IMR-90 (cell line): ENCODE measurements around the gene GIMAP5. TPM values are rescaled to one million over a fixed set of nuclear protein-coding genes. Genes with fewer than 3 reads are reported as not detected.

Experiments used
- ATAC-seq: fragments of 200-7000 bp; cut with Tn5 transposase; 2 replicates; pipeline ENCODE4 v1.9.1; 2020; ENCODE audit warnings: low read depth, mild to moderate bottlenecking, moderate library complexity
- BruUV-seq: library from RNA; stranded (reverse); fragments of 400-500 nt; replicated peaks from 2 replicates; lab custom pipeline; 2021; lab: Mats Ljungman, UMichigan
- CTCF ChIA-PET: fragments of 300-600 bp; formaldehyde crosslinking; extraction: SDS; loops from one replicate; lab custom pipeline; 2021; ENCODE audit warnings: antibody characterized with exemption; lab: Yijun Ruan, JAX
- POLR2A ChIA-PET: fragments of 300-600 bp; sonication (Branson Sonifier 250); formaldehyde crosslinking; loops from one replicate; lab custom pipeline; 2022; ENCODE audit warnings: antibody characterized with exemption; ENCODE audit not compliant: unreplicated experiment; lab: Charles Lee
- DNase-seq: peaks from one replicate; pipeline ENCODE4 v3.0.0; 2013
- H2AFZ ChIP-seq: replicated peaks from 2 replicates; pipeline ENCODE3; 2013; ENCODE audit warnings: low read length, mild to moderate bottlenecking; ENCODE audit not compliant: poor library complexity
- H2AK5ac ChIP-seq: 2 replicates; pipeline ENCODE4 v1.6.1; 2013; ENCODE audit warnings: low read depth, low read length, inconsistent platforms
- H2AK9ac ChIP-seq: replicated peaks from 2 replicates; pipeline ENCODE3; 2013; ENCODE audit warnings: mild to moderate bottlenecking, low read depth, low read length, moderate library complexity; ENCODE audit not compliant: poor library complexity
- H2BK120ac ChIP-seq: 2 replicates; pipeline ENCODE4 v1.6.1; 2013; ENCODE audit warnings: low read depth, low read length, inconsistent platforms
- H2BK15ac ChIP-seq: 3 replicates; pipeline ENCODE4 v1.6.1; 2013; ENCODE audit warnings: low read depth, low read length, inconsistent platforms
- H2BK20ac ChIP-seq: 2 replicates; pipeline ENCODE4 v1.6.1; 2013; ENCODE audit warnings: low read depth, mild to moderate bottlenecking, inconsistent platforms, low read length, moderate library complexity
- H2BK5ac ChIP-seq: 2 replicates; pipeline ENCODE4 v1.6.1; 2013; ENCODE audit warnings: mild to moderate bottlenecking, low read depth, low read length, inconsistent platforms; ENCODE audit not compliant: poor library complexity, severe bottlenecking
- H3K14ac ChIP-seq: replicated peaks from 2 replicates; pipeline ENCODE4 v1.6.1; 2013; ENCODE audit warnings: low read depth, low read length, inconsistent platforms
- H3K18ac ChIP-seq: 2 replicates; pipeline ENCODE4 v1.6.1; 2013; ENCODE audit warnings: low read depth, low read length, control low read depth
- H3K23ac ChIP-seq: 2 replicates; pipeline ENCODE4 v1.6.1; 2013; ENCODE audit warnings: low read depth, low read length, inconsistent platforms
- H3K27ac ChIP-seq: 2 replicates; pipeline ENCODE4 v1.5.1; 2013; ENCODE audit warnings: mild to moderate bottlenecking, control low read depth, low read length; ENCODE audit not compliant: insufficient read depth
- H3K27me3 ChIP-seq: 2 replicates; pipeline ENCODE4 v1.6.1; 2013; ENCODE audit warnings: low read length; ENCODE audit not compliant: control insufficient read depth, insufficient read depth
- H3K36me3 ChIP-seq: 2 replicates; pipeline ENCODE4 v1.6.1; 2013; ENCODE audit warnings: low read length, mixed read lengths; ENCODE audit not compliant: control insufficient read depth, insufficient read depth
- H3K4ac ChIP-seq: 2 replicates; pipeline ENCODE4 v1.6.1; 2013; ENCODE audit warnings: low read depth, low read length, inconsistent platforms
- H3K4me1 ChIP-seq: 2 replicates; pipeline ENCODE4 v1.6.1; 2013; ENCODE audit warnings: low read length, mixed read lengths; ENCODE audit not compliant: control insufficient read depth, insufficient read depth
- H3K4me2 ChIP-seq: 2 replicates; pipeline ENCODE4 v1.6.1; 2013; ENCODE audit warnings: low read depth, mild to moderate bottlenecking, control low read depth, low read length, moderate library complexity
- H3K4me3 ChIP-seq: 2 replicates; pipeline ENCODE4 v1.5.1; 2013; ENCODE audit warnings: low read depth, mild to moderate bottlenecking, control low read depth, low read length, moderate library complexity; ENCODE audit not compliant: insufficient read depth
- H3K56ac ChIP-seq: 2 replicates; pipeline ENCODE4 v1.6.1; 2013; ENCODE audit warnings: low read length, inconsistent platforms; ENCODE audit not compliant: insufficient read depth; ENCODE audit errors: extremely low read depth
- H3K79me1 ChIP-seq, 2 experiments: 2 replicates each; pipeline ENCODE4 v1.6.1; 2013; ENCODE audit warnings: low read length in 2 of 2, inconsistent platforms in 1 of 2, low read depth in 1 of 2
- H3K9ac ChIP-seq: 2 replicates; pipeline ENCODE4 v1.6.1; 2013; ENCODE audit warnings: low read depth, low read length, control low read depth
- H3K9me1 ChIP-seq: 2 replicates; pipeline ENCODE4 v1.6.1; 2013; ENCODE audit warnings: low read length, inconsistent platforms; ENCODE audit not compliant: insufficient read depth
- H3K9me3 ChIP-seq: 2 replicates; pipeline ENCODE4 v1.6.1; 2013; ENCODE audit warnings: low read length; ENCODE audit not compliant: control insufficient read depth, insufficient read depth
- H4K20me1 ChIP-seq: 2 replicates; pipeline ENCODE4 v1.6.1; 2013; ENCODE audit warnings: low read length, inconsistent platforms; ENCODE audit not compliant: insufficient read depth
- H4K5ac ChIP-seq: 2 replicates; pipeline ENCODE4 v1.6.1; 2013; ENCODE audit warnings: mild to moderate bottlenecking, low read depth, low read length, control low read depth
- H4K8ac ChIP-seq, 2 experiments: 2 replicates each; pipeline ENCODE4 v1.6.1; 2013; ENCODE audit warnings: low read depth in 2 of 2, low read length in 2 of 2, control low read depth in 1 of 2, inconsistent platforms in 1 of 2
- H4K91ac ChIP-seq: 2 replicates; pipeline ENCODE4 v1.6.1; 2013; ENCODE audit warnings: low read depth, low read length, inconsistent platforms; ENCODE audit not compliant: insufficient read depth
- BHLHE40 ChIP-seq: fragments of 150-350 bp; IDR thresholded peaks from 2 replicates; pipeline ENCODE4 v1.6.1; 2016; ENCODE audit warnings: mild to moderate bottlenecking, low read depth, low read length
- POLR2A ChIP-seq: IDR thresholded peaks from 2 replicates; pipeline ENCODE4 v1.6.1; 2012; ENCODE audit warnings: mild to moderate bottlenecking, low read depth, low read length
- RAD21 ChIP-seq: IDR thresholded peaks from 2 replicates; pipeline ENCODE4 v1.6.1; 2012; ENCODE audit warnings: low read length, improper control_type of control experiment
- dilution Hi-C: fragments of 300-500 bp; cut with HindIII; formaldehyde crosslinking; loops from one replicate; pipeline ENCODE4 v1.14.3; 2018; ENCODE audit warnings: low sequenced_read_pairs; ENCODE audit not compliant: unreplicated experiment
- in situ Hi-C: fragments of 300-500 bp; cut with MboI; formaldehyde crosslinking; loops from 3 replicates; pipeline ENCODE4 v1.14.3; 2019; ENCODE audit warnings: low sequenced_read_pairs, inconsistent platforms, mixed read lengths
- intact Hi-C: fragments of 100-400 bp; cut with micrococcal nuclease; formaldehyde crosslinking; loops from 2 replicates; pipeline ENCODE4 v1.10.0; 2022
- polyA plus RNA-seq, 3 experiments: library from polyadenylated mRNA; depleted of rRNA; stranded (reverse); fragments of >200 nt; gene quantifications; 2 replicates each; pipeline ENCODE4 v1.2.3, GENCODE V29; 2012; ENCODE audit warnings: low replicate concordance in 1 of 3
- total RNA-seq: library from RNA; depleted of rRNA; stranded (reverse); fragments of >200 nt; gene quantifications from 2 replicates; pipeline ENCODE4 v1.2.3, GENCODE V29; 2012
- TF ChIP-seq, protein P1 (sequence below): conservative IDR thresholded peaks from 2 replicates; pipeline ENCODE4 v1.5.1; 2012; ENCODE audit warnings: mild to moderate bottlenecking, low read depth, low read length, improper control_type of control experiment

Gene GIMAP5
- total and polyA plus RNA-seq, 2 of the 4 experiments (the other 2 are of a cell fraction), result not detected

- Histone ChIP-seq H3K79me1 (no peaks in the 10 kb centered on the region), H3K27ac (no peak overlapping the region), H3K4me3 (no peak overlapping the region), H3K14ac (no peak overlapping the region), H3K36me3 (no peaks in the 10 kb centered on the region), H2BK5ac (no peak overlapping the region), H4K8ac (no peak overlapping the region), H4K5ac (no peak overlapping the region), H3K9me1 (no peaks in the 10 kb centered on the region), H3K4me1 (no peaks in the 10 kb centered on the region), H2BK20ac (no peak overlapping the region), H3K23ac (no peak overlapping the region), H2AK9ac (no peak overlapping the region), H2BK120ac (no peak overlapping the region), H4K91ac (no peak overlapping the region), H3K18ac (no peak overlapping the region), H3K56ac (no peak overlapping the region), H3K9me3 (no peaks in the 10 kb centered on the region), H2AFZ (no peak overlapping the region), H3K9ac (no peak overlapping the region), H4K20me1 (no peaks in the 10 kb centered on the region), H2AK5ac (no peak overlapping the region), H3K27me3 (no peaks in the 10 kb centered on the region), H3K4ac (no peak overlapping the region), H3K4me2 (no peak overlapping the region), H2BK15ac (no peak overlapping the region)
- no TSS peak for BruUV-seq
- ATAC-seq (no peak), DNase-seq (no peak)
- no peak for TF ChIP-seq RAD21
- TF ChIP-seq, protein P1, sequence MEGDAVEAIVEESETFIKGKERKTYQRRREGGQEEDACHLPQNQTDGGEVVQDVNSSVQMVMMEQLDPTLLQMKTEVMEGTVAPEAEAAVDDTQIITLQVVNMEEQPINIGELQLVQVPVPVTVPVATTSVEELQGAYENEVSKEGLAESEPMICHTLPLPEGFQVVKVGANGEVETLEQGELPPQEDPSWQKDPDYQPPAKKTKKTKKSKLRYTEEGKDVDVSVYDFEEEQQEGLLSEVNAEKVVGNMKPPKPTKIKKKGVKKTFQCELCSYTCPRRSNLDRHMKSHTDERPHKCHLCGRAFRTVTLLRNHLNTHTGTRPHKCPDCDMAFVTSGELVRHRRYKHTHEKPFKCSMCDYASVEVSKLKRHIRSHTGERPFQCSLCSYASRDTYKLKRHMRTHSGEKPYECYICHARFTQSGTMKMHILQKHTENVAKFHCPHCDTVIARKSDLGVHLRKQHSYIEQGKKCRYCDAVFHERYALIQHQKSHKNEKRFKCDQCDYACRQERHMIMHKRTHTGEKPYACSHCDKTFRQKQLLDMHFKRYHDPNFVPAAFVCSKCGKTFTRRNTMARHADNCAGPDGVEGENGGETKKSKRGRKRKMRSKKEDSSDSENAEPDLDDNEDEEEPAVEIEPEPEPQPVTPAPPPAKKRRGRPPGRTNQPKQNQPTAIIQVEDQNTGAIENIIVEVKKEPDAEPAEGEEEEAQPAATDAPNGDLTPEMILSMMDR, result no peak
- TF ChIP-seq BHLHE40, result no peak
- no peak for TF ChIP-seq POLR2A
- ChIA-PET CTCF (no interaction called here), POLR2A (no interaction called here)
- in situ Hi-C loops (loop anchor here (25.0 kb wide), 1 partner anchor 416 kb away; the partner anchor contains the start of genes ACTR3C and LRRC61), dilution Hi-C loops (no loop called here), intact Hi-C loops (no loop called here)
Observed at GRCh38 chr7:150728011-150728410, 9.2 kb upstream of the GIMAP5 start.
